GM12891 (cell line): ENCODE measurements around the gene DDX24.

ENCODE experiments used
- PAX5 ChIP-seq: IDR thresholded peaks from 2 replicates; pipeline ENCODE4 v1.6.1; 2011; ENCODE audit warnings: low read length, moderate library complexity, mild to moderate bottlenecking; ENCODE audit not compliant: insufficient read depth, severe bottlenecking
- POLR2A ChIP-seq: IDR thresholded peaks from 2 replicates; pipeline ENCODE4 v1.6.1; 2011; ENCODE audit warnings: low read depth, low read length, control low read depth
- POLR2AphosphoS5 ChIP-seq: IDR thresholded peaks from 2 replicates; pipeline ENCODE4 v1.6.1; 2011; ENCODE audit warnings: low read depth, low read length, control low read depth
- SPI1 ChIP-seq: IDR thresholded peaks from 2 replicates; pipeline ENCODE4 v1.6.1; 2011; ENCODE audit warnings: low read depth, low read length, control low read depth
- TAF1 ChIP-seq: IDR thresholded peaks from 2 replicates; pipeline ENCODE4 v1.6.1; 2011; ENCODE audit warnings: low read depth, low read length, control low read depth

DNA sequence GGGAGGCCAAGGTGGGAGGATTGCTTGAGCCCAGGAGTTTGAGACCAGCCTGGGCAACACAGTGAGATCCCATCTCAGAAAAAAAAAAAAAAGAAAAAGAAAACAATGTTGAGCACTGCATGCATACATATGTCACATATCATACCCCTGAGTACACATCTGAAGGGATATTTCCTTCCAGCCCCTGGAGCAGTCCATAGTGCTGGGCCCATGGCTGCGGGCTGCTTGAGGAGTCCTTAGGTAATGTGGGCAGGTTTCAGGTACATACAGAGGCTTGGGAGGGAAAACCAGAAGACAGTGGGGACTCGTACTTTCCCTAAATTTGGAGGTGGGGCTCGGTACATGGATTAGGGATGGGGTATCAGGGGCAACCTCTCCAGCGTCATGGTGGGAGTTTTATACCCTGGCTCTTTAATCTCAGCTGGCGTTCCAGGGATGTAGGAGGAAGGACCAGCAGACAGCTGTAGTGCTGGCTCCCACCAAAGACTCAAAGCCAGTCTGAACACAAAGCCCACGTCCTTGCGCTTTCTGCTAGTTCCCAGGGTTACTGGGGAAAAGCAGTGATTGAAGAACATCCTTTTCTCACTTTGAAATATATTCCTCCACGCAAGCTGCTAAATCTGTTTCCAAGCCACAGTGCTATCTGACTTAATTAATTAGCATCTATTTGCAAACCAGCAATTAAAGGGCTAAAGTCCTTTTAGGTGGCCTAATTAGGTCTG lies 49.7 kb downstream of the DDX24 start:
- TF ChIP-seq SPI1 (no peak), POLR2A (no peak), POLR2AphosphoS5 (no peak), TAF1 (no peak), PAX5 (no peak)
